ENCODE results near the gene ASTN2.

ASTN2 gene

GRCh38 chr9:117224695-117225094 is 190.2 kb downstream of the ASTN2 start:
- Histone ChIP-seq H3K27ac (peak overlapping the region; percentile 86), H3K27me3 (ENCODE audit: insufficient read depth, low read depth, severe bottlenecking) (no peaks in the 10 kb centered on the region), H3K4me3 (ENCODE audit: low read depth, low read length) (no peak overlapping the region), H3K36me3 (peaks cover 11% of the 10 kb centered on the region), H3K9me3 (ENCODE audit: severe bottlenecking) (no peaks in the 10 kb centered on the region)
- TF ChIP-seq CTCF (IDR thresholded peaks at IDR 0.05; ENCODE audit: low read depth, low read length): no peak
- peak; percentile 88 for DNase-seq

- Histone ChIP-seq H3K27ac (no peak overlapping the region), H3K9me3 (ENCODE audit: severe bottlenecking) (no peaks in the 10 kb centered on the region), H3K4me3 (ENCODE audit: low read depth, low read length) (no peak overlapping the region), H3K36me3 (peaks cover 19% of the 10 kb centered on the region), H3K27me3 (ENCODE audit: insufficient read depth, low read depth, severe bottlenecking) (no peaks in the 10 kb centered on the region)
- TF ChIP-seq CTCF (IDR thresholded peaks at IDR 0.05; ENCODE audit: low read depth, low read length): no peak
- no peak for DNase-seq
These were observed 195.9 kb downstream of the ASTN2 start for GRCh38 chr9:117218951-117219350.

GRCh38 chr9:117214416-117214815 is 200.4 kb downstream of the ASTN2 start:
- no peak for DNase-seq
- Histone ChIP-seq H3K27ac (no peak overlapping the region), H3K9me3 (ENCODE audit: severe bottlenecking) (no peaks in the 10 kb centered on the region), H3K4me3 (ENCODE audit: low read depth, low read length) (no peak overlapping the region), H3K36me3 (peaks cover 23% of the 10 kb centered on the region), H3K27me3 (ENCODE audit: insufficient read depth, low read depth, severe bottlenecking) (no peaks in the 10 kb centered on the region)
- no peak for TF ChIP-seq CTCF (IDR thresholded peaks at IDR 0.05; ENCODE audit: low read depth, low read length)

GRCh38 chr9:117211280-117211679 is 203.6 kb downstream of the ASTN2 start:
- TF ChIP-seq CTCF (IDR thresholded peaks at IDR 0.05; ENCODE audit: low read depth, low read length): no peak
- Histone ChIP-seq H3K4me3 (ENCODE audit: low read depth, low read length) (no peak overlapping the region), H3K27ac (no peak overlapping the region), H3K27me3 (ENCODE audit: insufficient read depth, low read depth, severe bottlenecking) (no peaks in the 10 kb centered on the region), H3K36me3 (peaks cover 29% of the 10 kb centered on the region), H3K9me3 (ENCODE audit: severe bottlenecking) (peaks cover 14% of the 10 kb centered on the region)
- DNase-seq: no peak

- no peak for DNase-seq
- no peak overlapping the region for H3K27ac ChIP-seq
These were observed 209.1 kb downstream of the ASTN2 start for GRCh38 chr9:117205806-117206205.

More at GRCh38 chr9:117205806-117206205, 209.1 kb downstream of the ASTN2 start:
- TF ChIP-seq CTCF (IDR thresholded peaks at IDR 0.05; ENCODE audit: low read depth, low read length): no peak
- Histone ChIP-seq H3K36me3 (peaks cover 30% of the 10 kb centered on the region), H3K27me3 (ENCODE audit: insufficient read depth, low read depth, severe bottlenecking) (no peaks in the 10 kb centered on the region), H3K9me3 (ENCODE audit: severe bottlenecking) (peaks cover 28% of the 10 kb centered on the region), H3K4me3 (ENCODE audit: low read depth, low read length) (no peak overlapping the region)
